Pons (tissue), 1 donor: Measurements from ENCODE around the gene BICRA.
A peak's percentile ranks its signal among the peaks of the same experiment; 100 is the strongest.
"Not testable (repeated sequence)": the region's sequence is repeated elsewhere in the genome, so short reads cannot be mapped to it uniquely, and the experiment has no call there.

Source experiments
- DNase-seq: peaks from one replicate; pipeline ENCODE4 v3.0.0-alpha.2; 2016; ENCODE audit warnings: low spot score

BICRA gene

DNA sequence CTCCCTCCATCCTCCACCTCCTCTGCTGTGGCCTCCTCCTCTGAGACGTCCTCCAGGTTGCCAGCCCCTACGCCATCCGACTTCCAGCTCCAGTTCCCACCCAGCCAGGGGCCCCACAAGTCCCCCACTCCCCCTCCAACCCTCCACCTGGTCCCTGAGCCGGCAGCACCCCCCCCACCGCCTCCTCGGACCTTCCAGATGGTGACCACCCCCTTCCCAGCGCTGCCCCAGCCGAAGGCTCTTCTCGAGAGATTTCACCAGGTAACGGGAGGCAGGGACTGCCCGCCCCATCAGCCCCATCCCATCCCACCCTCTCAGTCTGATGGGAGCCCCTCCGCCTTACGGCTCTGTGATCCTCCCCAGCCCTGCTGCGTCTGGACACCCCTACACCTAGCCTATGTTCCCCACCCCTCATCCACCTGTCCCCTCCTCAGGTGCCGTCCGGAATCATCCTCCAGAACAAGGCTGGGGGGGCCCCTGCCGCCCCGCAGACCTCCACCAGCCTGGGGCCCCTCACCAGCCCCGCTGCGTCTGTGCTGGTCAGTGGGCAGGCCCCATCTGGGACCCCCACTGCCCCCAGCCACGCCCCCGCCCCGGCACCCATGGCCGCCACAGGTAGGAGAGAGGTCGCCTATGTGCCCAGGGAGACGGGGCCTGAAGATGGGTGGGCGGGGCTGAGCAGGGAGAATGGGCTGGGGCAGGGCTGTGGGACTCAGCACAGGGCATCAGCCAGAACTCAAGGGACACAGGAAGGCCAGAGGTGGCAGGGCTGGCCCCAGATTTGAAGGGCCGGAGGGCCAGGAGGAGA, 85.7 kb downstream of the BICRA start:
- no peak for DNase-seq

DNA sequence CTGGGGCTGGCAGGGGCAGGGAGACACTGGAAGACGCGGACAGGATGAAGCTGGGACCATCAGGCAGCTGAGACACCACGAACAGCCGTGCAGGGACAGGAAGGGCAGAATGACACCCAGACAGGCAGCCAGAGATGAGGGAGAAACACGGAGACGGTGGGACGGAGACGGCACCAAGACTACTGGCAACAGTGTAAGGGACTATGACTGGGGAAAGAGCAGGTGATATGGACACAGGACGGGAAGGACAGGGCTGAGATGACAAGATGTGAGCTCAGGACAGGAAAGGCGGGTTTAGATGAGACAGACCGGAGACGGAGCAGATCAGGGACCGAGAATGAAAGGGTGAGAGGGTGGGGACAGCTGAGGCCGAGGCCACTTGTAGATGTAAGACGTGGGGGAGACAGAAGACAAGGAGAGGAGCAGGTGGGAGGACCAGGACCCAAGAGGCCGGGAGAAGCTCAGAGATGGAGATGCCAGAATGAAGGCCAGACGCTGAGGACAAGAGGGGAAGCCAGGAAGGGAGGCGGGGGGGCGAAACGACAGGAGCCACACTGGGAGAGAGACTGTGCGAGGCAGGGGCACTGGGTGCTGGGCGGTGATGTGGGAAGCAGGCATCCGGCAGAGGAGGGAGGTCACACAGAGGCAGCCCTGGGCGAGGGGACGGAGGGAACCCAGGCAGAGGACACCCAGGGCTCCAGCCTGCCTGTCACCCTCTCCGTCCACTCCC, 86.8 kb downstream of the BICRA start:
- no peak for DNase-seq

DNA sequence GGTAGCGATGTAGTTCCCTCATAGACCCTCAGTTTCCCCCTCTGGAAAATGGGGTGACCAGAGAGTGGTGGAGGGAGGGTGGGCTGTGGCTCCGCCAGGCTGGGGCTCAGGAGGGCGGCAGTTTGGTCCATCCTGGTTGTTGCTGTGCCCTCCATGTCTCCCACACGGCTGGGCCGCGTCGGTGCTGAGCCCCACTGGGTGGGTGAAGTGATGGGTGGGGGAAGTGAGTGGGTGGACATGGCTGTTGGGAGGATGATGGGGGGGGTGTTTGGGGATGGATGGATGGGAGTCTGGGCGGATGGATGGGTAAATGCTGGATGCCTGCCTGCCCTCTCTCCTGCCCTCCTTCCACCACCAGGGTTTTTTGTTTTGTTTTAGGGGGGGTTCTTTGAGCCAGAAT, 87.7 kb downstream of the BICRA start:
- no peak for DNase-seq

DNA sequence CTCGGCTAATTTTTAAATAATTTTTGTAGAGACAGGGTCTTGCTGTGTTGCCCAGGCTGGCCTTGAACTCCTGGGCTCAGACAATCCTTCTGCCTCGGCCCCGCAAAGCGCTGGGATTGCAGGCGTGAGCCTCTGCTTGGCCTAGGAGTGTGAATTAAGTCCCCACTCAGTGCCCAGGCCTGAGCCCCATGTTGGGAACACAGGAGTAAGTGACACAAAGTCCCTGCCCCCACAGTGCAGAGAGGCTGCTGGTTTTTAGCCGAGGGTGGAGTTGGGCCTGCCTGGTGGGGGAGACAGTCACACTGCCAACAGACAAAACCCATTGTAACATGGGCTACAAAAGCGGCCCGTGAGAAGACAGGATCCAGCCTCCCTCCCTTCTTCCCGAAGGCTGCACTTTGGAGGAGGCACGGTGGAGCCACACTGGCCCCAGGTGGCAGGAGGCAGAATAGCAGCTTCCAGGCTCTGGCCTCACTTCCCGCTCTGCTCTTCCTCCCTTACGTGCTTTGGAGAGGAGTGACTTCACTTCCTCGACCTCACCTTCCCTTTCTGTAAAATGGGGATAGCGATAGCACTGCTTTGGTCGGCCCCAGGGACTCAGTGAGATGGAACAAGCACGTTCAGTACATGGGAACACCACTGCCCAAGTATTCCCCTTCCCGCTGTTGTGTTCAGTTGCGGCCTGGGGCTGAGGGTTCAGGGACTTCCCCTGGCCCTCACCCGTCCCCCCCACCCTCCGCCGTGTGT, 89.1 kb downstream of the BICRA start:
- peak; percentile 90 for DNase-seq

DNA sequence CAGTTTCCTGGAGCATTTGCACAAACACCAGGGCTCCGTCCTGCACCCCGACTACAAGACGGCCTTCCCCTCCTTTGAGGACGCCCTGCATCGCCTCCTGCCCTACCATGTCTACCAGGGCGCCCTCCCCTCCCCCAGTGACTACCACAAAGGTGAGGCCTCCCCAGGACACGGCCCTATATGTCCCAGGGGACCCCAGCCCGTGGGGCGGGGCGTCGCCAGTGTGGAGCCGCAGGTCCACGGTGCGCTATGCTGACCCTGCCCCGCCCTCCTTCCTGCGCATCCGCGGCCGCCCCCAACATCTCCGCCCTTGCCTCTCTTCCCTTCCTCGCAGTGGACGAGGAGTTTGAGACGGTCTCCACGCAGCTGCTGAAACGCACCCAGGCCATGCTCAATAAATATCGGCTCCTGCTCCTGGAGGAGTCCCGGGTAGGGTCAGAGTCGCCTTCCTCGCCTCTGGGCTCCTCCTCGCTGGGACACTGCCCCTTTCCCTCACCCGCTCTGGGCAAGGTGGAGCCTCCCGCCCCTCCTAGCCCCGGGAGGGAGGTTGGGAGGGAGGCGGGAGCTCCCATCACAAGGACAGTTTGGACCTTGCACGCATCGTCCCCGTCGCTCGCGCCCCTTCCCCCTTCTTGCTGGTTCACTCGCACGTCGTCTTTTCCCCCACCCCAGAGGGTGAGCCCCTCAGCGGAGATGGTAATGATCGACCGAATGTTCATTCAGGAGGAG, 89.9 kb downstream of the BICRA start:
- no peak for DNase-seq

DNA sequence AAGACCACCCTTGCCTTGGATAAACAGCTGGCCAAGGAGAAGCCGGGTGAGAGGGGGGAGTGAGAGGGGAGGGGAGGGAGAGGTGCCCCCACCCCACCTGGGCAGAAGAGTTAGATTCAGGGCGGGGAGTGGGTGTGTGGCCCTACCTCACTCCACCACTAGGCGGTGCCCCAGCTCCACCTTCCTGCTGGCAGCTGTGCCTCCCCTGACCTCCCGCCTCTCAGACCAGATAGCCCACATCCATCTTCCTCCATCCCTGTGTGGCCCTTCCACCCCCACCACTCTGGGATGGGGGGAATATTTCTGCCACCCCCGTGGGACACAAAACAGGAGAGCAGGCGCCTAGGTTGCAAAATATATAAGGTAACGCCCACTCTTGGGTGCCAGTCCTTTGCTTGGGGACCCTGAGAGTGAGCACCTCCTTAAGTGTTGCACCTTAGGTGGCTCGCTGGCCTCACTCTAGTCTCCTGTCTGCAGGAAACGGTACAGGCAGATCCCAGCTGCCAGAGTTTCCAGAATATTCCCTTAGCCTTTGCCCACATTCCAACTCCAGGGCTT, 90.5 kb downstream of the BICRA start:
- peak; percentile 18 for DNase-seq

DNA sequence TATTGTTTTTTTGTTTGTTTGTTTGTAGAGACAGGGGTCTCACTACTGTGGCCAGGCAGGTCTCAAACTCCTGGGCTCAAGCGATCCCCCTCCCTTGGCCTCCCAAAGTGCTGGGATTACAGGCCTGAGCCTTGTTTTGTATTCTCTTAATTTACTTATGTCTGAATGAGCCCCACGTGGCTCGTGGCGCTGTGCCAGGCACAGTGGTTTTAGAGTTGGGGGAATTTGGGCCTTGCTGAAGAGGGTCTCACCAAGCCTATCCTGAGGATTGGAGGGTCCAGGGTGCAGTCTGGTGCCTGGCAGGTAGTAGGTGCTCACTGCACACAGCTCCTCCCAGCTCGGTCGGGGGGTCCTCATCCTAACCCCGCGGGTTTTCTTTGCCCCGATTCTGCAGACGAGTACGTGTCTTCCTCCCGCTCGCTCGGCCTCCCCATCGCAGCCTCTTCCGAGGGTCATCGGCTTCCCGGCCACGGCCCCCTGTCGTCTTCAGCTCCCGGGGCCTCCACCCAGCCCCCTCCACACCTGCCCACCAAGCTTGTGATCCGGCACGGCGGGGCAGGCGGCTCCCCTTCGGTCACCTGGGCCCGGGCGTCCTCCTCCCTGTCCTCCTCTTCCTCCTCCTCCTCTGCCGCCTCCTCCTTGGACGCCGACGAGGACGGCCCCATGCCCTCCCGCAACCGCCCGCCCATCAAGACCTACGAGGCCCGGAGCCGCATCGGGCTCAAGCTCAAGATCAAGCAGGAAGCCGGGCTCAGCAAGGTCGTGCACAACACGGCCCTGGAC, 92.2 kb downstream of the BICRA start:
- DNase-seq, result no peak

DNA sequence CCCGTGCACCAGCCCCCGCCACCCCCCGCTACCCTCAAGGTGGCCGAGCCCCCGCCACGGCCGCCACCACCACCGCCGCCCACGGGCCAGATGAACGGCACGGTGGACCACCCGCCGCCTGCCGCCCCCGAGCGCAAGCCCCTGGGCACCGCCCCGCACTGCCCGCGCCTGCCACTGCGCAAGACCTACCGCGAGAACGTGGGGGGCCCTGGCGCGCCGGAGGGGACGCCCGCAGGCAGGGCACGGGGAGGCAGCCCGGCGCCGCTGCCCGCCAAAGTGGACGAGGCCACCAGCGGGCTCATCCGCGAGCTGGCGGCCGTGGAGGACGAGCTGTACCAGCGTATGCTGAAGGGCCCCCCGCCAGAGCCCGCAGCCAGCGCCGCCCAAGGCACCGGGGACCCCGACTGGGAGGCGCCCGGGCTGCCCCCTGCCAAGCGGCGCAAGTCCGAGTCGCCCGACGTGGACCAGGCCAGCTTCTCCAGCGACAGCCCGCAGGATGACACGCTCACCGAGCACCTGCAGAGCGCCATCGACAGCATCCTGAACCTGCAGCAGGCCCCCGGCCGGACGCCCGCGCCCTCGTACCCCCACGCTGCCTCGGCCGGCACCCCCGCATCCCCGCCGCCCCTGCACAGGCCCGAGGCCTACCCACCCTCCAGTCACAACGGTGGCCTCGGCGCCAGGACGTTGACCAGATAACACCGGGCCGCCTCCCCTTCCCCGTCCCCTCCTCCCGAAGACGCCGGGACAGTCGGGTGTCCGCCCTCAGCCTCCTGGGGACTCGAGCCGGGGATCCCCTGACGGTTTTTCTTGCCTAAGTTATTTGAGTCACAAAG, 93.0 kb downstream of the BICRA start:
- no peak for DNase-seq

DNA sequence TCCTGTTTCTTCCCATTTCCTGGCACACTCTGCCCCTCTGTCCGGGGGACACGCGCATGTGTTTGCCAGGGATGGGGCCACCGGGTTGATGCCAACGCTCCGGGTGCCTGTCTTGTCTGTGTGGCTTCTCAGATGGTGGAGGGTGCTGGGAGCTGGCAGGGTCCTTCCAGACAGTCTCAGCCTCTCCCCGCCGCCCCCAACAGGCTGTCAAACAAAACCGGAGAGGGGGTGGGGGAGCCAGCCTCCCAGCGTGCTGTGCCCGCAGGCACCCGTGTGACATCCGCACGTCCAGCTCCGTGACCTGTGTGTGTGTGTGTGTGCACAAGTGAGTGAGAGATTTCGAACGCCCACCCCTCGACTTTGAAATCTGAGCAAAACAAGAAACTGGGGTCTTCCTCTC, 93.7 kb downstream of the BICRA start:
- no peak for DNase-seq

DNA sequence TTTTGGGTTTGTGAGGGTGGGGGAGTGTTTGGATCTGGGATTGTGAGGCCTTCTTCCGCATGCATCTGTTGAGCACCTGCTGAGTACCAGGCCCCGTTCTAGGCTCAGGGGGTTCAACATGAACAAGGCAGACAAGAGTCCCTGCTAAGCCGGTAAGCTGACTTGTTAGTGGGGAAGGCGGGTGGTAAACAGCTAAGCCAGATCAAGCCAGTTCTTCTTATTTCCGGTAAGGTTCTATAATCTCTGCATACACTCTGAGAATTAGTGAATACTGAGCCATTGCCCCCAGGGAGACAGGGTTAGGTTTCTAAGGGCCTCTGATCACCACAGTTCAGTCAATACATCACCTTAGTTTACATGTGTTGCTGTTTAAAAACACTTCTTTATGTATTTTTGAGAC, 94.4 kb downstream of the BICRA start:
- DNase-seq, result no peak

DNA sequence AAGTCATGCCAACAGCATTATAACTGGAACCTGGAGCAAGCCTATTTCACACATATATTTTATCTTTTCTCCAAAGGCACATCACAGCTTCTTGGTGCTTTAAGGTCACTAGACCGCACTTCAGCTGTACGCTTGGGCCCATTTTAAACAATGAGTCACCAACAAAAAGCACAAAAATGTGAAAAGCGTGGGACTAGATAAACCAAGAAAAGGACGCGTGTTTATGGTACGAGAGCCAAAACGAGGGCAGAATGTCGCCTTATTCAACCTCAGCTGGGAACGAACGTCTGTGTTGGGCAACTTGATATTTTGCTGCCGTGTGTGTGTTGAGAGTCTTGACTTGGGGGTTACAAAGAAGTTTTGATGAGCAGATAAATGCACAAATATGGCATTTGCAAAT, 95.1 kb downstream of the BICRA start:
- no peak for DNase-seq

DNA sequence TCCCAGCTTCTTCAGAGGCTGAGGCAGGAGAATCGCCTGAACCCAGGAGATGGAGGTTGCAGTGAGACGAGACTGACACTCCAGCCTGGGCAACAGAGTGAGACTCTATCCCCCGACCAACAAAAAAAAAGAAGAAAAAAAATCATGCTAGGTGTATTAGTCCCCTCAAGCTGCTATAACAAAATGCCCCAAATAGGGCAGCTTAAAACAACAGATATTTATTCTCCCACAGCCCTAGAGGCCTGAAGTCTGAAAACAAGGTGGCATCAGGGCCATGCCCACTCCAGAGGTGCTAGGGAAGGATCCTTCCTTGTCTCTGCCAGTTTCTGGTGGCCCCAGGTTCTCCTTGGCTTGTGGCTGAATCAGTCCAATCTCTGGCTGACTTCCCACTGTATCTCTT, 95.7 kb downstream of the BICRA start:
- no peak for DNase-seq

DNA sequence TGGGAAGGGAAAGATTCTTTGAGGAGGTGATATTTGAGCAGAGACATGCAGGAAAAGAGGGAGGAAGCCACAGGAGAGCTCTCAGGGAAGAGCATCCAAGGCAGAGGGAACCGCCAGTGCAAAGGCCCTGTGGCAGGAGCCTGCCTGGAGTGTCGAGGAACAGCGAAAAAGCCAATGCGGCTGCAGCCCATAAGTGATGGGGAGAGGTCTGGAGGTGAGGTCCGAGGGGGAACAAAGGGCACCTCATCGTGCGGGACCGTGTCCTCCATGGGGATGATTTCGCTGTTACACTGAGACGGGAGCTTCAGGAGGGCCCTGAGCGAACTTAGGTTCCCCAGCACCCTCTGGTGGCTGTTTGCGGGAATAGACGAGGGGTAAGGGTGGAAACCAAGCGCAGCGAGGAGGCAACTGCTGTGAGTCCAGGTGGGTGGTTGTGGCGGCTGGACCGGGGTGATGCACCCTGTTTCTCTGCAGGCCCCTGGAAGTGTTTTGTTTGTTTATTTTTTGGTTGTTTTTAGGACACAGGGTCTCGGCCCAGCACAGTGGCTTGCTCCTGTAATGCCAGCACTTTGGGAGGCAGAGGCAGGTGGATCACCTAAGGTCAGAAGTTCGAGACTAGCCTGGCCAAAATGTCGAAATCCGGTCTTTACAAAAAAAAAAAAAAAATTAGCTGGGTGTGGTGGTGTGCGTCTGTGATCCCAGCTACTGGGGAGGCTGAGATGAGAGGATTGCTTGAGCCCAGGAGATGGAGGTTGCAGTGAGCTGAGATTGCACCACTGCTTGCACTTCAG, 98.4 kb downstream of the BICRA start:
- DNase-seq, result peak; percentile 64

DNA sequence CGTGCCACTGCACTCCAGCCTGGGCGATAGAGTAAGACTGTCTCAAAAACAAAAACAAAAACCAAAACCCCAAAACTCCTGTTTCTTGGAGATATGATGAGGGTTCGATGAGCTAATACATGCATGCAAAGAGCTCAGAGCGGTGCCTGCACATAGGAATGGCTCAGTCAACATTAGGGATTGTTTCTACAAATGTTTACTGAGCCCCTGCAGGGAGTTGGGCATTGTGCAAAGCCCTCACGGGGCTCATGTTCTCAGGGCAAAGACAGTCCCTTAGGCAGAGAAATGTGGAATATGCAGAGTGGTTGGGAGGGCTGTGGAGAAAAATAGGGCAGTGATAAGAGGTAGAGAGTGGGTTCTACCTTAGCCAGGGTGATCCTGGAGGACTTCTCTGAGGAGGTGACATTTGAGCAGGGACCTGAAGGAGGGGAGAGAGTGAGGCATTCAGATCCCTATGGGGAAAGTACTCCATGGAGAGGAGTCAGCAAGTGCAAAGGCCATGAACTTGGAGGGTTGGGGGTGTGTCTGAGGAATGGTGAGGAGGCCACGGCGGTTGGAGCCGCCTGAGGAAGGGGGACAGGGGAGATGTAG, 102.8 kb downstream of the BICRA start:
- no peak for DNase-seq

DNA sequence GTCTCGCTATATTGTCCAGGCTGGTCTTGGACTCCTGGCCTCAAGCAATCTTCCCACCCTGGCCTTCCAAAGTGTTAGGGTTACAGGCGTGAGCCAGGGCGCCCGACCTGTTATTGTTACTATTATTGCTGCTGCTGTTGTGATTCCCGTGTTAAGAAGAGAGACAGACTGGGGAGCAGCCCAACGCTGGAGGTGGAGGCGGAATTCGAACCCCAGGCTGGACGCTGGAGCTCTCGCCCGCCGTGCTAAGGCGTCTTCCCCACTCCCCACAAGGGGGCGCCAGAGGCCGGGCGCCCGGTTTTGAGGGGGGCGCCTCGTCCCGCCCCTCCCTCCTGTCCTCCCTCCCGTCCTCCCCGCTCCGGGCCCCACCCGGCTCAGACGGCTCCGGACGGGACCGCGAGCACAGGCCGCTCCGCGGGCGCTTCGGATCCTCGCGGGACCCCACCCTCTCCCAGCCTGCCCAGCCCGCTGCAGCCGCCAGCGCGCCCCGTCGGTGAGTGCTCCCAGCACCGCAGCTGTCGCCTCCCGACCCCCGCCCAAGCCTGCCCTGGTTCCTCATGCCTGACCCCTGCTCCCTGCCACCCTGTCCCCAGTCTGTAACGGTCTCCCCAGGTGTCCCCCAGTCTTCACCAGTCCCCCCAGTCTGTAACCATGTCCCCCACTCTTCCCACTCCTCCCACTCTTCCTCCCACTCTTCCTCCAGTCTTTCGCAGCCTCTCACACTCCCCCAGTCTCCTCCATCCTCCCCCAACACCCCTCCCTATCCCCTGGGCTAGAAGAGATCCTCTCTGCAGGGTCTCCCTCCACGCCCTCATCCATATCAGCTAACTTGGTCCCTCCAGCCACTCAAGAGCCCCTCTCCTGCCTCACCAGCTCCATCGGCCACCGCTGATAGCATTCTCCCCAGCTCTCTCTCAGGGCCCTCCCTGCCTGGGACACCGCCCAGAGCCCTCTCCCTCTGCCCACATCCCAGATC, 104.4 kb downstream of the BICRA start, which contains the start of gene EHD2:
EHD2 (plus strand) TSS at position 377 of the 976 bp plus-strand sequence. CDS start 3,191 bp downstream, outside the sequence.
- no peak for DNase-seq

DNA sequence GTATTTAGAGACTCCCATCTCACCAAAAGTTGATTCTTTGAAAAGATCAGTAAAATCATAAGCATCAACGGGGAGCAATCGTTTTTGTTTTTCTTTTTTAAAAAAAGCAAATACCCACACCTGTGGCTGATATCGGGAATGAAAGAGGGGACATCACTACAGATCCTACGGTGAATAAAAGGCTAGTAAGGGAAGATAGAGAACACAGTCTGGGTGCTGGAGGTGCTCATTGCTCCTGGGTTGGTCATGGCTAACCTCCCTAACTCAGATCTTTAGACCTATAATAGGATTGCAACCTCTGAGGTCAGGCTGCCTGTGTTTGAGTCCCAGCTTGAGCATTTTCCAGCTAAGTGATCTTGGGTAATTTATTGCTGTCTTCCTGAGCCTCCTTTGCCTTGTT, 105.4 kb downstream of the BICRA start:
- no peak for DNase-seq

DNA sequence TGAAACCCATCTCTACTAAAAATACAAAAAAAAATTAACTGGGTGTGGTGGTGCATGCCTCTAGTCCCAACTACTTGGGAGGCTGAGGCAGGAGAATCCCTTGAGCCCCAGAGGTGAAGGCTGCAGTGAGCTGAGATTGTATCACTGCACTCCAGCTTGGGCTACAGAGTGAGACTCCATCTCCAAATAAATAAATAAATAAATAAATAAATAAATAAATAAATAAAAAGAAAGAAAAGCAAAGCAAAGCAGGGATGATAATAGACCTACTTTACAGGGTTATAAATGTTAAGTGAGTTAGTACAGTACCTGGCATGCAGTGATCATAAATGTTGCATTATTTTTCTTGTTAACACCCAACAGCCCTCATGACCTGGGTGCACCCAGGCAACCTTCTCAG, 105.9 kb downstream of the BICRA start:
- not testable (repeated sequence) for DNase-seq
